Liver (tissue), 9 donors: ENCODE results near the gene TSPO2. TPM values are rescaled to one million over a fixed set of nuclear protein-coding genes. Genes with fewer than 3 reads are reported as not detected.

Source experiments
- DNase-seq: peaks from one replicate; pipeline ENCODE4 v3.0.0-alpha.2; 2017; ENCODE audit warnings: low spot score
- H3K27ac ChIP-seq, 2 donors: one replicate each; pipeline ENCODE4 v1.7.0; 2013; ENCODE audit warnings: inconsistent platforms in 2 of 2, low read length in 2 of 2, control low read depth in 1 of 2, low read depth in 1 of 2, mild to moderate bottlenecking in 1 of 2
- H3K27me3 ChIP-seq, 4 donors: one replicate each; pipeline versions ENCODE4 v1.6.1 to v1.7.0; 2013; ENCODE audit warnings: low read length in 3 of 4, inconsistent platforms in 1 of 4, mild to moderate bottlenecking in 1 of 4, moderate library complexity in 1 of 4; ENCODE audit not compliant: control insufficient read depth in 4 of 4, insufficient read depth in 4 of 4
- H3K36me3 ChIP-seq, 4 donors: one replicate each; pipeline versions ENCODE4 v1.6.1 to v1.7.0; 2013; ENCODE audit warnings: low read length in 3 of 4, mild to moderate bottlenecking in 3 of 4, low read depth in 1 of 4, moderate library complexity in 1 of 4; ENCODE audit not compliant: control insufficient read depth in 4 of 4, insufficient read depth in 3 of 4
- H3K4me1 ChIP-seq, 4 donors: one replicate each; pipeline versions ENCODE4 v1.6.1 to v1.7.0; 2013; ENCODE audit warnings: low read length in 3 of 4, mild to moderate bottlenecking in 3 of 4, moderate library complexity in 1 of 4; ENCODE audit not compliant: control insufficient read depth in 4 of 4, insufficient read depth in 4 of 4
- H3K4me3 ChIP-seq, 3 donors: one replicate each; pipeline versions ENCODE4 v1.6.1 to v1.7.0; 2013; ENCODE audit warnings: low read length in 3 of 3, control low read depth in 1 of 3, low read depth in 1 of 3, mild to moderate bottlenecking in 1 of 3
- H3K9ac ChIP-seq, 2 donors: one replicate each; pipeline ENCODE4 v1.7.0; 2013; ENCODE audit warnings: low read length in 2 of 2, mild to moderate bottlenecking in 2 of 2, moderate library complexity in 2 of 2, control low read depth in 1 of 2, low read depth in 1 of 2
- H3K9me3 ChIP-seq, 4 donors: one replicate each; pipeline versions ENCODE4 v1.6.1 to v1.7.0; 2013; ENCODE audit warnings: low read length in 3 of 4; ENCODE audit not compliant: control insufficient read depth in 4 of 4
- ATF3 ChIP-seq: IDR thresholded peaks from 2 replicates; pipeline ENCODE4 v1.6.1; 2016; ENCODE audit warnings: antibody characterized with exemption
- CTCF ChIP-seq: fragments of 150-350 bp; IDR thresholded peaks from 2 replicates; pipeline ENCODE4 v1.5.1; 2017; ENCODE audit warnings: improper control_type of control experiment, low read depth, low read length; ENCODE audit not compliant: missing input control
- EGR1 ChIP-seq, 2 donors: IDR thresholded peaks; 2 replicates each; pipeline ENCODE4 v1.6.1; 2016 to 2018; ENCODE audit warnings: antibody characterized with exemption in 2 of 2, low read depth in 2 of 2
- FOXA1 ChIP-seq: IDR thresholded peaks from 2 replicates; pipeline ENCODE4 v1.6.1; 2016; ENCODE audit warnings: antibody characterized with exemption
- FOXA2 ChIP-seq: IDR thresholded peaks from 2 replicates; pipeline ENCODE4 v1.6.1; 2016; ENCODE audit warnings: antibody characterized with exemption
- GABPA ChIP-seq, 2 donors: IDR thresholded peaks in 1 of 2; conservative IDR thresholded peaks in 1 of 2; 2 replicates each; pipeline ENCODE4 v1.6.1; 2016; ENCODE audit warnings: antibody characterized with exemption in 2 of 2, mild to moderate bottlenecking in 1 of 2, moderate library complexity in 1 of 2
- HNF4A ChIP-seq, 2 donors: conservative IDR thresholded peaks; 2 replicates each; pipeline ENCODE4 v1.6.1; 2016; ENCODE audit warnings: antibody characterized with exemption in 2 of 2, mild to moderate bottlenecking in 2 of 2
- HNF4G ChIP-seq: IDR thresholded peaks from 2 replicates; pipeline ENCODE4 v1.6.1; 2016; ENCODE audit warnings: antibody characterized with exemption
- JUND ChIP-seq, 2 donors: IDR thresholded peaks; 2 replicates each; pipeline ENCODE4 v1.6.1; 2016; ENCODE audit warnings: antibody characterized with exemption in 2 of 2
- MAX ChIP-seq: IDR thresholded peaks from 2 replicates; pipeline ENCODE4 v1.6.1; 2016; ENCODE audit warnings: antibody characterized with exemption
- NR2F2 ChIP-seq: IDR thresholded peaks from 2 replicates; pipeline ENCODE4 v1.6.1; 2016; ENCODE audit warnings: antibody characterized with exemption
- RAD21 ChIP-seq, 2 donors: IDR thresholded peaks; 2 replicates each; pipeline ENCODE4 v1.6.1; 2016; ENCODE audit warnings: antibody characterized with exemption in 2 of 2, mild to moderate bottlenecking in 2 of 2
- REST ChIP-seq: IDR thresholded peaks from 2 replicates; pipeline ENCODE4 v1.6.1; 2016; ENCODE audit warnings: antibody characterized with exemption, mild to moderate bottlenecking
- RXRA ChIP-seq, 2 donors: IDR thresholded peaks; 2 replicates each; pipeline ENCODE4 v1.6.1; 2017 to 2018; ENCODE audit warnings: antibody characterized with exemption in 2 of 2, mild to moderate bottlenecking in 1 of 2
- SP1 ChIP-seq: IDR thresholded peaks from 2 replicates; pipeline ENCODE4 v1.6.1; 2018; ENCODE audit warnings: antibody characterized with exemption, mild to moderate bottlenecking
- TAF1 ChIP-seq: conservative IDR thresholded peaks from 2 replicates; pipeline ENCODE4 v1.6.1; 2016; ENCODE audit warnings: antibody characterized with exemption, mild to moderate bottlenecking
- YY1 ChIP-seq: IDR thresholded peaks from 2 replicates; pipeline ENCODE4 v1.6.1; 2016; ENCODE audit warnings: antibody characterized with exemption, mild to moderate bottlenecking
- ZBTB33 ChIP-seq: IDR thresholded peaks from 2 replicates; pipeline ENCODE4 v1.6.1; 2016; ENCODE audit warnings: antibody characterized with exemption
- WGBS: extraction: QIAGEN DNeasy Blood & Tissue Kit; methylation state at CpG from one replicate; pipeline ENCODE4 v1.1.7; 2013; 5-methylcytosine and 5-hydroxymethylcytosine counted together
- polyA plus RNA-seq, 2 donors: library from polyadenylated mRNA; stranded (reverse) in 1 of 2; unstranded in 1 of 2; fragments of 200-250 nt in 1 of 2; fragments of >200 nt in 1 of 2; fragmentation: Nextera tagmentation in 1 of 2; extraction: Ambion mirVana in 1 of 2; gene quantifications; one replicate each; pipeline versions ENCODE4 v1.2.1 to v1.2.3, GENCODE V29; 2013 to 2015
- total RNA-seq, 2 donors: library from RNA; depleted of rRNA; stranded (reverse); fragments of >200 nt; gene quantifications; one replicate each; pipeline ENCODE4 v1.2.3, GENCODE V29; 2014
- donor health status: healthy.
- donor health status: healthy.
- donor health status: healthy.
- donor health status: healthy.
- donor health status: healthy.

Gene TSPO2
- total and polyA plus RNA-seq, 4 donors = 0.25 to 64.9 (median 0.43) TPM

GRCh38 chr6:41058783-41059181 lies 16.5 kb downstream of the TSPO2 start:
- WGBS = 82% methylated on average over 2 of the region's 2 CpGs
- peaks cover 0 to 3% (median 2%) of the 10 kb centered on the region in 4 donors for H3K36me3 ChIP-seq
- no peak for TF ChIP-seq TAF1
- TF ChIP-seq GABPA (IDR thresholded peaks at IDR 0.05 in 1 of 2, conservative IDR thresholded peaks at IDR 0.05 in 1 of 2) = no peak
- TF ChIP-seq RAD21 (IDR thresholded peaks at IDR 0.05) = no peak
- no peak for TF ChIP-seq REST
- TF ChIP-seq MAX = no peak
- TF ChIP-seq ATF3 = no peak
- TF ChIP-seq NR2F2 = no peak
- no peak for TF ChIP-seq YY1
- TF ChIP-seq EGR1 (IDR thresholded peaks at IDR 0.05; ENCODE audit: low read depth in 2 of 2) = no peak
- TF ChIP-seq RXRA (IDR thresholded peaks at IDR 0.05) = no peak
- TF ChIP-seq HNF4G = no peak
- no peak for TF ChIP-seq ZBTB33
- no peak for TF ChIP-seq FOXA1
- TF ChIP-seq SP1 = no peak
- no peak for TF ChIP-seq FOXA2
- no peak for TF ChIP-seq JUND (IDR thresholded peaks at IDR 0.05)
- no peak for TF ChIP-seq HNF4A (conservative IDR thresholded peaks at IDR 0.05)
- TF ChIP-seq CTCF = no peak
- no peak for DNase-seq
- no peaks in the 10 kb centered on the region for H3K27me3 ChIP-seq
- no peaks in the 10 kb centered on the region for H3K9me3 ChIP-seq
- no peak overlapping the region for H3K9ac ChIP-seq
- H3K4me1 ChIP-seq = peaks cover 0 to 2% (median 2%) of the 10 kb centered on the region in 4 donors
- no peak overlapping the region for H3K27ac ChIP-seq
- no peak overlapping the region for H3K4me3 ChIP-seq
